ENCODE results near the gene PCSK7.
A peak's percentile ranks its signal among the peaks of the same experiment; 100 is the strongest.

Gene PCSK7

GRCh38 chr11:117187799-117188481 lies 43.9 kb downstream of the PCSK7 start (continued):
- TF ChIP-seq ZNF423 (tag by site-specific recombination; IDR thresholded peaks at IDR 0.05) (no peak), ZNF664 (tag by site-specific recombination; IDR thresholded peaks at IDR 0.05) (no peak), ZSCAN18 (tag by site-specific recombination; IDR thresholded peaks at IDR 0.05) (no peak), ZNF350 (tag by site-specific recombination; IDR thresholded peaks at IDR 0.05) (no peak), ZNF114 (tag by site-specific recombination; IDR thresholded peaks at IDR 0.05) (no peak), SCRT2 (tag by site-specific recombination; IDR thresholded peaks at IDR 0.05) (no peak), ZNF266 (tag by site-specific recombination; IDR thresholded peaks at IDR 0.05; ENCODE audit: low read depth) (no peak)

GRCh38 chr11:117187428-117187798 lies 44.5 kb downstream of the PCSK7 start:
- TF ChIP-seq HIC1 (tag by site-specific recombination; IDR thresholded peaks at IDR 0.05): no peak
- no peak for TF ChIP-seq FEZF1 (tag by site-specific recombination; IDR thresholded peaks at IDR 0.05)
- TF ChIP-seq ZNF354C (tag by site-specific recombination; IDR thresholded peaks at IDR 0.05; ENCODE audit: borderline replicate concordance, low read depth): no peak
- TF ChIP-seq ZNF707 (tag by site-specific recombination; IDR thresholded peaks at IDR 0.05): no peak
- TF ChIP-seq ZNF140 (tag by site-specific recombination; IDR thresholded peaks at IDR 0.05): no peak
- TF ChIP-seq ZNF292 (tag by site-specific recombination; IDR thresholded peaks at IDR 0.05; ENCODE audit: borderline replicate concordance, low read depth): no peak
- no peak for TF ChIP-seq KLF10 (tag by site-specific recombination; IDR thresholded peaks at IDR 0.05)
- TF ChIP-seq ZNF18 (tag by site-specific recombination; IDR thresholded peaks at IDR 0.05): no peak
- TF ChIP-seq ZBTB21 (tag by site-specific recombination; IDR thresholded peaks at IDR 0.05): no peak
- TF ChIP-seq SP2 (tag by site-specific recombination; IDR thresholded peaks at IDR 0.05): no peak
- no peak for TF ChIP-seq ZNF473 (tag by site-specific recombination; IDR thresholded peaks at IDR 0.05)
- TF ChIP-seq TRIM28 (IDR thresholded peaks at IDR 0.05; ENCODE audit: borderline replicate concordance, low read length): no peak
- Histone ChIP-seq H3K4me1 (ENCODE audit: control insufficient read depth, insufficient read depth, low read length) (no peaks in the 10 kb centered on the region), H3K27ac (ENCODE audit: extremely low read depth, low read depth, low read length) (no peak overlapping the region), H3K4me3 (ENCODE audit: low read depth, low read length) (no peak overlapping the region), H3K36me3 (ENCODE audit: control insufficient read depth in 2 of 2, insufficient read depth in 1 of 2, low read length in 2 of 2) (peaks cover 0 to 79% of the 10 kb centered on the region in 2 experiments; a peak in 1 of 3 replicates), H3K9me3 (ENCODE audit: control insufficient read depth, insufficient read depth, low read depth, low read length) (no peaks in the 10 kb centered on the region)
- CTCF ChIA-PET: no interaction called here
- POLR2A ChIA-PET: interaction anchor here (1.0 kb wide), 1 partner anchor 9 kb away, joined by 3 read pairs; the partner anchor contains the start of gene SIDT2

DNA sequence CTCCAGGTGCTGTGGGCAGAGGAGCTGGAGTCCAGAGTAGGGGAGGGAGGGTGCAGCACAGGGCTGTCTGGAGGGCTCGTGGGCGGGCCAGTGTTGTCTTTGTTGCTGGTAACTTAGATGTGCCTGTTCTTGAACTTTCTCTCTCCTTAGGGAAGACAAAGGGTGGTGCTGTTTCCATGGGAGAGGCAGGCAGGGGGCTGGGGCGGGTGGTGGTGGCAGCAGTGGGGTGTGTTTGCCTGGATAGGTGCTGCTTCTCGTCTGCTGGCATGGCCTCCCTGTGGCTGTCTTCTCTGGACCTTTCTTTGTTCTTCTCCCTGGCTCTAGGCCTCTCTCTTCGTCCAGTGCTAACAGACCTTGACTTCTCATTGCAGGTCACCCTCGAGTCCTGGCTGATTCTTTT lies 44.9 kb downstream of the PCSK7 start:
- Histone ChIP-seq H3K4me3 (ENCODE audit: low read depth, low read length) (no peak overlapping the region), H3K4me1 (ENCODE audit: control insufficient read depth, insufficient read depth, low read length) (no peaks in the 10 kb centered on the region), H3K36me3 (ENCODE audit: control insufficient read depth in 2 of 2, insufficient read depth in 1 of 2, low read length in 2 of 2) (peaks cover 0 to 79% of the 10 kb centered on the region in 2 experiments; a peak in 1 of 3 replicates), H3K27ac (ENCODE audit: extremely low read depth, low read depth, low read length) (no peak overlapping the region), H3K9me3 (ENCODE audit: control insufficient read depth, insufficient read depth, low read depth, low read length) (no peaks in the 10 kb centered on the region)
- no peak for TF ChIP-seq TSHZ1 (tag by site-specific recombination; IDR thresholded peaks at IDR 0.05; ENCODE audit: borderline replicate concordance)
- 0 out of 2 replicates have a peak, but pooled peaks have one; percentile 22 for TF ChIP-seq EGR2 (tag by site-specific recombination; IDR thresholded peaks at IDR 0.05; ENCODE audit: low read depth)
- ChIA-PET POLR2A (interaction anchor here (1.0 kb wide), 1 partner anchor 8 kb away, joined by 3 read pairs; the partner anchor contains the start of gene SIDT2), CTCF (no interaction called here)

Measured in HEK293 (cell line).